Fibroblast of gingiva (primary cell): Measurements from ENCODE around the gene DAD1.
"Not testable (repeated sequence)": the region's sequence is repeated elsewhere in the genome, so short reads cannot be mapped to it uniquely, and the experiment has no call there.

Source experiments
- DNase-seq: peaks from one replicate; pipeline ENCODE4 v3.0.0-alpha.2; 2011; ENCODE audit warnings: low read depth

Gene DAD1

DNA sequence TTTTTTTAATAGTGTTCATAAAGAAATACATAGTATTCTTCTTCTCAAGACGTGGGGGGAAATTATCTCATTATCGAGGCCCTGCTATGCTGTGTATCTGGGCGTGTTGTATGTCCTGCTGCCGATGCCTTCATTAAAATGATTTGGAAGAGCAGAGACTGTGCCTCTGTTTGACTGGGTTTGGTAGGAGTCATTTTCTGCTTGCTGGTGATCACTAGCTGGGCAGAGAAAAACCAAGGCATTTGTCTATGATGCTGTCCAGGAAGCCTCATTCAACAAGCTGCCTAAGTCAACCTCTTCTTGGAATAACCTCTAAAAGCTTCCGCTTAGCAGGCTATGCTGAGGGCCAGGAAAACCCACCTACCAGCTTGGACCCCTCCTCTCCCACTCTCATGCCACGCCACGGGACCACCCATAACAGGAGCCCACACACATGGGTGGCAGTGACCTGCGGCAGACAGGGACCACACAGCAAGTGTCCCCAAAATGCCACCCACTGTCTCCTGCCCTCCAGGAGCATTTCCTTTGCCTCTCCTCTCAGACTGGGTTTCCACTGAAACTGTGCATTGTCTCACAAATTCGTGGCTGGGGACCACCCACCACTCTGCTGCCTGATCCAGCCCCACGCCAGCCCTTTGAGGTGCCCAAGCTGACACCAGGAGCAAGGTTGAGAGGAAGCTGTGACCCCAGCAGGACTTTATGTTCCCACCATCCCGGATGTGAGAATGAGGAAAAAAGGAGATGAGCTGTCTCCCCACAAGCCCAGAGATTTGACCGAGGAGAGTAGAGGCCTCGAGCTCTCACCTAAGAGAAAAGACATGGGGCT, 36.8 kb downstream of the DAD1 start:
- DNase-seq: no peak

DNA sequence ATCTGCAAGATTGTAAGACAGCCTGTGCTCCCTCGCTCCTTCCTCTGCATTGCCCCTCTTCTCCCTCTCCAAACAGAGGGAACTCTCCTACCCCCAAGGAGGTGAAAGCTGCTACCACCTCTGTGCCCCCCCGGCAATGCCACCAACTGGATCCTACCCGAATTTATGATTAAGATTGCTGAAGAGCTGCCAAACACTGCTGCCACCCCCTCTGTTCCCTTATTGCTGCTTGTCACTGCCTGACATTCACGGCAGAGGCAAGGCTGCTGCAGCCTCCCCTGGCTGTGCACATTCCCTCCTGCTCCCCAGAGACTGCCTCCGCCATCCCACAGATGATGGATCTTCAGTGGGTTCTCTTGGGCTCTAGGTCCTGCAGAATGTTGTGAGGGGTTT, 37.4 kb downstream of the DAD1 start:
- no peak for DNase-seq

DNA sequence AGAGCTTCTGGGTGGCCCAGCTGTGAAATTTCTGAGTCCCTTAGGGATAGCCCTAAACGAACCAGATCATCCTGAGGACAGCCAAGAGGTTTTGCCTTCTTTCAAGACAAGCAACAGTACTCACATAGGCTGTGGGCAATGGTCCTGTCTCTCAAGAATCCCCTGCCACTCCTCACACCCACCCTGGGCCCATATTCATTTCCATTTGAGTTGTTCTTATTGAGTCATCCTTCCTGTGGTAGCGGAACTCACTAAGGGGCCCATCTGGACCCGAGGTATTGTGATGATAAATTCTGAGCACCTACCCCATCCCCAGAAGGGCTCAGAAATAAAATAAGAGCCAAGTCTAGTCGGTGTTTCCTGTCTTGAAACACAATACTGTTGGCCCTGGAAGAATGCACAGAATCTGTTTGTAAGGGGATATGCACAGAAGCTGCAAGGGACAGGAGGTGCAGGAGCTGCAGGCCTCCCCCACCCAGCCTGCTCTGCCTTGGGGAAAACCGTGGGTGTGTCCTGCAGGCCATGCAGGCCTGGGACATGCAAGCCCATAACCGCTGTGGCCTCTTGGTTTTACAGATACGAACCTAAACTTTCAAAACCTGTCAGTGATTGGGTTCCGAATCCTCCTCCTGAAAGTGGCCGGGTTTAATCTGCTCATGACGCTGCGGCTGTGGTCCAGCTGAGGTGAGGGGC, 38.9 kb downstream of the DAD1 start:
- DNase-seq: peak; percentile 53

GRCh38 chr14:22549324-22549962, 39.6 kb downstream of the DAD1 start:
- DNase-seq: no peak

- no peak for DNase-seq
Observed at GRCh38 chr14:22547948-22548750, 40.9 kb downstream of the DAD1 start.

DNA sequence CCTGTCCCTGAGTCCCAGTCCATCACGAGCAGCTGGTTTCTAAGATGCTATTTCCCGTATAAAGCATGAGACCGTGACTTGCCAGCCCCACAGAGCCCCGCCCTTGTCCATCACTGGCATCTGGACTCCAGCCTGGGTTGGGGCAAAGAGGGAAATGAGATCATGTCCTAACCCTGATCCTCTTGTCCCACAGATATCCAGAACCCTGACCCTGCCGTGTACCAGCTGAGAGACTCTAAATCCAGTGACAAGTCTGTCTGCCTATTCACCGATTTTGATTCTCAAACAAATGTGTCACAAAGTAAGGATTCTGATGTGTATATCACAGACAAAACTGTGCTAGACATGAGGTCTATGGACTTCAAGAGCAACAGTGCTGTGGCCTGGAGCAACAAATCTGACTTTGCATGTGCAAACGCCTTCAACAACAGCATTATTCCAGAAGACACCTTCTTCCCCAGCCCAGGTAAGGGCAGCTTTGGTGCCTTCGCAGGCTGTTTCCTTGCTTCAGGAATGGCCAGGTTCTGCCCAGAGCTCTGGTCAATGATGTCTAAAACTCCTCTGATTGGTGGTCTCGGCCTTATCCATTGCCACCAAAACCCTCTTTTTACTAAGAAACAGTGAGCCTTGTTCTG, 41.6 kb downstream of the DAD1 start:
- peak; percentile 8 for DNase-seq

DNA sequence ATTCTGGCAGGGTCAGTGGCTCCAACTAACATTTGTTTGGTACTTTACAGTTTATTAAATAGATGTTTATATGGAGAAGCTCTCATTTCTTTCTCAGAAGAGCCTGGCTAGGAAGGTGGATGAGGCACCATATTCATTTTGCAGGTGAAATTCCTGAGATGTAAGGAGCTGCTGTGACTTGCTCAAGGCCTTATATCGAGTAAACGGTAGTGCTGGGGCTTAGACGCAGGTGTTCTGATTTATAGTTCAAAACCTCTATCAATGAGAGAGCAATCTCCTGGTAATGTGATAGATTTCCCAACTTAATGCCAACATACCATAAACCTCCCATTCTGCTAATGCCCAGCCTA, 42.3 kb downstream of the DAD1 start:
- DNase-seq: no peak

- DNase-seq: peak; percentile 46
Observed at GRCh38 chr14:22545842-22546721, 42.9 kb downstream of the DAD1 start.

GRCh38 chr14:22544881-22545420, 44.1 kb downstream of the DAD1 start:
- no peak for DNase-seq

- DNase-seq: no peak
Observed at GRCh38 chr14:22544406-22544805, 44.6 kb downstream of the DAD1 start.

DNA sequence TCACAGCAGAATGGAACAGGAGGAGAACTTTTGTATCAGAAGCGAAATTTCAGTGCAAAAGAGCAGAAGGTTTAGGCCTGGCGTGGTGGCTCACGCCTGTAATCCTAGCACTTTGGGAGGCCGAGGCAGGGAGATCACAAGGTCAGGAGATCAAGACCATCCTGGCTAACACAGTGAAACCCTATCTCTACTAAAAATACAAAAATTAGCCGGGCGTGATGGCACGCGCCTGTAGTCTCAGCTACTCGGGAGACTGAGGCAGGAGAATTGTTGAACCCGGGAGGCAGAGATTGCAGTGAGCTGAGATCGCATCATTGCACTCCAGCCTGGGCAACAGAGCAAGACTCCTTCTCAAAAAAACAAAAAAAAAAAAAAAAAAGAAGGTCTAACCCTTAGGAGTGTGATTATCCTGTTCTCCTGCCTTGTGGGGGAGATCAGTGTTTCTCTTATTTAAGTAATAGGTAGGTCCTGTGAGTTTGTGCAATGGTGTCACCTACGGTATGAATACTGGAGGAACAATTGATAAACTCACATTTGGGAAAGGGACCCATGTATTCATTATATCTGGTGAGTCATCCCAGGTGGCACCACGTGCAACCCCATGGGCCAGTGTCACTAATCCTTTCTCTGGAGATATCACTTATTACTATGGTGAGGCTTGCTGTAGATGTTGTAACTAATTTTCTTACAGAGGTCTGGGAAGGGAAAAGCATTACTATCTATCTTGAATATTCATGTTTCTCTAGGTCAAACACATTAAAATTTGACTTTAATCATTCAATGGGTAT, 45.3 kb downstream of the DAD1 start:
- not testable (repeated sequence) for DNase-seq

- no peak for DNase-seq
Observed at GRCh38 chr14:22542360-22542759, 46.7 kb downstream of the DAD1 start.

- no peak for DNase-seq
Observed at GRCh38 chr14:22541721-22542120, 47.3 kb downstream of the DAD1 start.

DNA sequence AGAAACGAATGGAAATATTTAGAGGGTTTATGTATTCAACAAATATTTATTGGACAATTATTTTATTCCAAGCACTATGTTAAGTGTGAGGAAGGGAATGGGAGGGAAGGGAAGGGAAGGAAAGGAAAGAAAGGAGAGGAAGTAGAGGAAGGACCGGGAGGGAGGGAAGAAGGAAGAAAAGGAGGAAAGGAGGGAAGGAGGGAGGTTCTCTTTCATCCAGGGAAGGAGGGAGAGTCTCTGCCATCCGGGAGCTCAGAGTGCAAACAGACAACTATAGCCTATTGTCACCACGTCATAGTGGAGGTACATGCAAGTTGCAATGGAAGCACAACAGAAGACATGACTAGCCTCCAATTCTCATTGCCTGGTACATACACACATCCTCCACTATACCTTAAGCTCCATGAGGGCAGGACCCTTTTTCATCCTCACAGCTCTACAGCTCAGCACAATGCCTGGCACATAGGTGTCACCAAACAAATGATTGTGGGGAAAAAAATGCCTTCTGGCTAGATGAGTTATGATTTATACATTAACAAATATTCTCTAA, 48.1 kb downstream of the DAD1 start:
- no peak for DNase-seq

DNA sequence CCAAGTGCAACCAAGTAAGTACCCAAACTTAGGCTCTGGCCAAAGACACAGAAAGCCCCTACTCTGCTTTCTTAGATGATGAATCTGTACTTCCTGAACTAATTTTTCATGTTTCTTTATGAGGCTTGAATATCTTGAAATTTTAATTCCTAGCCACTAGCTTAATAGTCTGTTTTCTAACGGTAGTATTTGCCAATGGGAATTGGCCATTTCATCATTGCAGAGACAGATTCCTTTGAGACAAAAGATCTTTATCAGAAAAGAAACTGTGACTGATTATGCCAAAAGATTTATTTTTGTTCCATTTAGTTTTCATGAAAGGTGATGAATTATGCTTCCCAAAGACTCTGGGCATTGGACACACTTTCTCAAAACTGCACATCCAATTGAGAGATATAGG, 48.7 kb downstream of the DAD1 start:
- DNase-seq: no peak

- DNase-seq: no peak
Observed at GRCh38 chr14:22539831-22540230, 49.2 kb downstream of the DAD1 start.

GRCh38 chr14:22538671-22539228, 50.3 kb downstream of the DAD1 start:
- no peak for DNase-seq

- DNase-seq: no peak
Observed at GRCh38 chr14:22537436-22538310, 51.4 kb downstream of the DAD1 start.
